ENCODE measurements around the gene JAG1. TPM values are rescaled to one million over a fixed set of nuclear protein-coding genes. Genes with fewer than 3 reads are reported as not detected.
"Not testable (repeated sequence)": the region's sequence is repeated elsewhere in the genome, so short reads cannot be mapped to it uniquely, and the experiment has no call there.

Gene JAG1
- polyA plus RNA-seq, 1 donor (not counting 4 experiments of a cell fraction or from before 2014, with no cell fraction given): 84.2 TPM

GRCh38 chr20:10618611-10619245 is 55.1 kb downstream of the JAG1 start:
- Histone ChIP-seq H3K4me3 (ENCODE audit: control insufficient read depth in 2 of 3, extremely low read depth in 1 of 3, insufficient read depth in 2 of 3, low read depth in 1 of 3, low read length in 3 of 3) (no peak overlapping the region), H3K27ac (ENCODE audit: control insufficient read depth, insufficient read depth, low read length) (peak overlapping the region; percentile 92), H3K9ac (ENCODE audit: control insufficient read depth, extremely low read depth, insufficient read depth, low read length) (peak overlapping the region; percentile 65), H3K36me3 (ENCODE audit: control insufficient read depth in 2 of 2, extremely low read depth in 1 of 2, insufficient read depth in 2 of 2, low read length in 2 of 2) (no peaks in the 10 kb centered on the region), H3K9me1 (ENCODE audit: control insufficient read depth, extremely low read depth, insufficient read depth, low read length) (no peaks in the 10 kb centered on the region), H4K20me1 (ENCODE audit: control insufficient read depth, extremely low read depth, insufficient read depth, low read length) (no peaks in the 10 kb centered on the region), H3K79me2 (ENCODE audit: control insufficient read depth, insufficient read depth, low read length) (no peaks in the 10 kb centered on the region), H3K9me3 (ENCODE audit: control insufficient read depth, low read depth, low read length) (no peaks in the 10 kb centered on the region), H3K27me3 (ENCODE audit: control insufficient read depth, extremely low read depth, insufficient read depth, low read length) (no peaks in the 10 kb centered on the region), H2AFZ (ENCODE audit: control insufficient read depth, low read length) (no peak overlapping the region), H3K4me2 (ENCODE audit: control insufficient read depth, extremely low read depth, insufficient read depth, low read depth, low read length) (peak overlapping the region; percentile 82), H3K4me1 (ENCODE audit: control insufficient read depth, extremely low read depth, insufficient read depth, low read length) (peaks cover 41% of the 10 kb centered on the region)
- FAIRE-seq: peak; percentile 86
- no peak for DNase-seq (ENCODE audit: low read depth, low spot score)
- dilution Hi-C loops (cut with MboI; ENCODE audit: extremely low pct_ligation_motif_present, low sequenced_read_pairs): no loop called here
- TF ChIP-seq CTCF (optimal IDR thresholded peaks at IDR 0.05 in 1 of 3, IDR thresholded peaks at IDR 0.05 in 1 of 3, conservative IDR thresholded peaks at IDR 0.05 in 1 of 3; ENCODE audit: extremely low read depth in 1 of 3, insufficient read depth in 2 of 3, low read length in 3 of 3) (no peak), EZH2 (IDR thresholded peaks at IDR 0.05; ENCODE audit: low read length) (no peak)

GRCh38 chr20:10617549-10618133 is 56.2 kb downstream of the JAG1 start:
- H2AFZ ChIP-seq (ENCODE audit: control insufficient read depth, low read length); H3K9ac ChIP-seq (ENCODE audit: control insufficient read depth, extremely low read depth, insufficient read depth, low read length); H3K9me3 ChIP-seq (ENCODE audit: control insufficient read depth, low read depth, low read length); dilution Hi-C loops (cut with MboI; ENCODE audit: extremely low pct_ligation_motif_present, low sequenced_read_pairs); H3K9me1 ChIP-seq (ENCODE audit: control insufficient read depth, extremely low read depth, insufficient read depth, low read length); H4K20me1 ChIP-seq (ENCODE audit: control insufficient read depth, extremely low read depth, insufficient read depth, low read length); H3K27me3 ChIP-seq (ENCODE audit: control insufficient read depth, extremely low read depth, insufficient read depth, low read length); H3K27ac ChIP-seq (ENCODE audit: control insufficient read depth, insufficient read depth, low read length); H3K4me2 ChIP-seq (ENCODE audit: control insufficient read depth, extremely low read depth, insufficient read depth, low read depth, low read length); DNase-seq (ENCODE audit: low read depth, low spot score); H3K36me3 ChIP-seq (ENCODE audit: control insufficient read depth in 2 of 2, extremely low read depth in 1 of 2, insufficient read depth in 2 of 2, low read length in 2 of 2); H3K79me2 ChIP-seq (ENCODE audit: control insufficient read depth, insufficient read depth, low read length); FAIRE-seq; H3K4me3 ChIP-seq (ENCODE audit: control insufficient read depth in 2 of 3, extremely low read depth in 1 of 3, insufficient read depth in 2 of 3, low read depth in 1 of 3, low read length in 3 of 3): not testable (repeated sequence)
- peaks cover 30% of the 10 kb centered on the region for H3K4me1 ChIP-seq (ENCODE audit: control insufficient read depth, extremely low read depth, insufficient read depth, low read length)
